Femur (tissue), 1 donor: Measurements from ENCODE around the gene GRAMD2B.
"Not testable (repeated sequence)": the region's sequence is repeated elsewhere in the genome, so short reads cannot be mapped to it uniquely, and the experiment has no call there.

Source experiments
- DNase-seq: peaks from one replicate; pipeline ENCODE4 v3.0.0-alpha.2; 2017

Gene GRAMD2B, protein sequence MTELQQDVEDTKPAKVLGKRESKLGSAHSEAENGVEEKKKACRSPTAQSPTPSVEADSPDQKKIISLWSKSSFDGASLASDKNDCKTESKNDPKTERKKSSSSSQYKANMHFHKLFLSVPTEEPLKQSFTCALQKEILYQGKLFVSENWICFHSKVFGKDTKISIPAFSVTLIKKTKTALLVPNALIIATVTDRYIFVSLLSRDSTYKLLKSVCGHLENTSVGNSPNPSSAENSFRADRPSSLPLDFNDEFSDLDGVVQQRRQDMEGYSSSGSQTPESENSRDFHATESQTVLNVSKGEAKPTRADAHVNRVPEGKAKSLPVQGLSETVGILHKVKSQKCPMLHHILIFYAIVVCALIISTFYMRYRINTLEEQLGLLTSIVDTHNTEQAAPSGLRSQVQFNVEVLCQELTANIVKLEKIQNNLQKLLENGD

DNA sequence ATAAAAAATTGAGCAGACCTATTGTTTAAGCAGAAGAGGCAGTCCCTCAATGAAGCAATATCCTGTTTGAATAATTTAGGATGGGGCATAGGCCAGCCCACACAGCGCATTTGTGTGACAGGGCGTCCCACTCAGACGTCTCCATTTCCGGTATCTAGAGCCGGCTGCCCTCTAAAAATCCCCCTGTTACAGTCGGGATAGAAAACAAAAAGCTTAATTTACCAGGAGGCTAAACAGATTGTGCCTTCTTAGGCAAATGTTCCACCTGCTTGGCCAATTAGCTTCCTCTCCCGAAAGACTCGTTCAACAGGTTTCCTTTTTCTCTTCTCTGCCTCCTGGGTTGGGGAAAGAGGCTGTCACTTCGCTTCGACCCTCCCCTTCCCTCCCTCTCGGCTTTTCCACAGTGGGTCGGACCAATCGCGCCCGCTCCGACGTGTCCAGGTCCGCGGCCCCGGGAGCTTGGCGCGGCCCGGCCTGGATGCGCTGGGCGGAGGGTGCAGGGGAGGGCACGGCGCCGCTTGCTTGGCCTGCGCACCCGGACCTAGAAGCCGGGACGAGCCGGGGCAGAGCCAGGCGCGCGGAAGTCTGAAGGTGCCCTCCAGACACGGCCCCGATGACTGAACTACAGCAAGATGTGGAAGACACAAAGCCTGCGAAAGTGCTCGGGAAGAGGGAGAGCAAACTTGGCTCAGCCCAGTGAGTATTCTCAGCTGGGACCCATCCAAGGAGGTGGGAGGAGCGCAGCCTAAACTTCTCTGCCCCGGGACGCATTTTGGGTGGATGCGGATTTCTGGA lies at the start of gene GRAMD2B:
TSS of gene GRAMD2B (plus strand) at position 416 of the 795 bp plus-strand sequence. CDS start at position 614, 198 bp downstream.
- DNase-seq, result peak; percentile 91

DNA sequence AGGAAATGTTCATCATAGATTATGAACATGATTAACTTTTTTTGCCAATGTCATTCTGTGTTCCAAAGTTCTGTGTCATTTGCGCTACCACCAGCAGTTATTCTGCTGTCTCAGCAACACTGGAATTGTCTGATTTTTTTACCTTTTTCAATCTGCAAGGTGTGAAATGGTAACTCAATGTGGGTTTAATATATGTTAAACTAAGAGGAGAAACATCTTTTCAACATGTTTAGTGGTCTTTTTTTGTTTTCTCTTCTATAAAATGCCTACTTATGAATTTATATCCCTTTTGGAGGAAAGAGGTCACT lies 49.1 kb upstream of the GRAMD2B start:
- no peak for DNase-seq

DNA sequence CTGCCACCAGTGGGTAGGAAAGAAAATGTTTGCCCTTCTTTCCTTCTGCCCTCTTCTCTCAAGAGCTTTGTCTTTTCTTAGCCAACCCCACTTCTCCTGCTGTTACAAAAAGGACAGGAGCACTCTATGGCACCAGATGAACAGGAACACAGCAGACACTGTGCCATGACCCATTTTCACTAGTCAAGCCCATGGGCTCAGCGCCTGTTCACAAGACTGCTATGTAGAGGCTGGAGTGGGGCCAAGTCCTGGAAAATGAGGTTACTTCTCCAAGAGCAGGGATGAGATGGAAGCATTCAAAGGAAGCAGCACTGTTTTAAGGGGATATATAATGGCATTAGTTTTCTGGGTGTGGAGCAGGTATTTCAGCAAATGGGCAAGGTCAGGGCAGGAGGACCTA lies 46.8 kb upstream of the GRAMD2B start:
- DNase-seq, result no peak

DNA sequence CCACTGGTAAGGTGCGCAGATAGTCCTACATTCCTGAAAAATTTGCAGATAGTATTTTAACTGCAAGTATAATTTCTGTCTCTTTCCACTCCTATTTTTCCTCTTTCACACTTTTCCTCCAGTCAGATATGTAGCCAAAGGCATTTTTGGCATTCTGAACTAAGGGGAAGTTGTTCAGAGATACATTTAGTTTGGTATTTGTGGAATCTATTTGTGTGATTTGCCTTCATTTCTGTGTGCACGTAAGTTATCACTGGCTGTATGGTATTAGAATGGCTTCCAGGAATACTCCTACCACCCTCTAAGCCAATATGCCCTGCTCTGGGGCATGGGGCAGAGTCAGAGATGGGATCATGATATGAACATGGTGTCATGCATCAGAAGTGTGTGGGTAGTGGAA lies 45.8 kb upstream of the GRAMD2B start:
- DNase-seq, result no peak

DNA sequence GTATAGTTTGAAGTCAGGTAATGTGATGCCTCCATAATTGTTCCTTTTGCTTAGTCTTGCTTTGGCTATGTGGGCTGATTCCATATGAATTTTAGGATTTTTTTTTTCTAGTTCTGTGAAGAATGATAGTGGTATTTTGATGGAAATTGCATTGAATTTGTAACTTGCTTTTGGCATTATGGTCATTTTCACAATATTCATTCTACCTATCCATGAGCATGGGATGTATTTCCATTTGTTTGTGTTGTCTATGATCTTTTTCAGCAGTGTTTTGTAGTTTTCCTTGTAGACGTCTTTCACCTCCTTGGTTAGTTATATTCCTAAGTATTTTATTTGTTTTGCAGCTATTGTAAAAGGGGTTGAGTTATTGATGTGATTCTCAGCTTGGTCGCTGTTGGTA lies 42.9 kb upstream of the GRAMD2B start:
- DNase-seq, result not testable (repeated sequence)

DNA sequence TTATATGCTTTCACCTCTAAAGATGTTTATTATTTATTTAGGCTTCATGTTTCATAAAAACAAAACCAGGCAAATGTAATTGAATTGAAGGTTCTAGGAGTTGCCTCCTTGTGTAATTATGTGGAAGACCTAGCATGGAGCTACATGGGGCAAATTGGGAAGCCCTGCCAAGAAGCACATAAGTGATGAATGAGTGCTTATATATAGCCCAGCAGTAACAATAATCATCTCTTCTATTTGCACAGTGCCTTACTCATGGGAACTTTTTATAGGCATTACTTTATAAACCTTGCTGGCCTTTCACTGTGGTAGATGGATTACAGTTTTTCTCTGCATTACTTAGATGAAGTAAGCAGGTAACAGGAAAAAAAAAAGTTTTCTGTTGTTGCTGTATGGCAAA lies 40.0 kb upstream of the GRAMD2B start:
- DNase-seq, result no peak

DNA sequence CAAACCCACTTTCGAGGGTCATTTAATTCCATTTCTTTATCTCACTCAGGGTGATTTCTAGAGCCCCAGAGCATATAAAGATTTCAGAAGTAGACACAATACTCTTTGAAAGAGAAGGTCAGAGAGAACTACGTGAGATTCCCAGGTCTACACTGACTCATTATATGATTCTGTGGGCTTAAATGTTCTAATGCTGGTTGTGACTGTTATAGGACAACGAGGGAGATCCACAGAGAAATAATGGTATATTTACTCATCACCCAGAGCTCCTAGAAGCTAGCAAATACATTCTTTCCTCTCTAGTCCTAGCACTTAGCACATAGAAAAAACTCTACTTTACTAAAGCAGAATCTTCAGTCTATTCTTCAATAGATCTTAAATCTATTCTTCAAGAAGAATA lies 39.4 kb upstream of the GRAMD2B start:
- no peak for DNase-seq

DNA sequence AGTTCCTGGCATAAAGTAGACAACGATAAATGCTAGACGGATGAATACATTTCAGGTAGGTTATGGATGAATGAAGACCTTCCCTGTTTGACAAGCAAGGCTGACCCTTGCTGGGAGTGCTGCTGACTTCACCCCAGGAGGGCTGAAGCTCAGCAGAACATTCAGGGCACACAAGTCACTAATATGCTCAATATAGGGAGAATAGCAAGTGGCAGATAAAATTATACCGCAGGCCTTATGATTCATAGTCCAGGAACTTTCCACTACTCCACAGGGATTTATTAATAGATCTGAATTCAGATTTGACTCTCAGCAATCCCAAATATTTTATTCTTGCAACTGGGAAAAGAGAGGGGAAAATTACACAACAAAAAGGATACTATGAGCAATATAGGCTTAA lies 38.2 kb upstream of the GRAMD2B start:
- DNase-seq, result no peak

DNA sequence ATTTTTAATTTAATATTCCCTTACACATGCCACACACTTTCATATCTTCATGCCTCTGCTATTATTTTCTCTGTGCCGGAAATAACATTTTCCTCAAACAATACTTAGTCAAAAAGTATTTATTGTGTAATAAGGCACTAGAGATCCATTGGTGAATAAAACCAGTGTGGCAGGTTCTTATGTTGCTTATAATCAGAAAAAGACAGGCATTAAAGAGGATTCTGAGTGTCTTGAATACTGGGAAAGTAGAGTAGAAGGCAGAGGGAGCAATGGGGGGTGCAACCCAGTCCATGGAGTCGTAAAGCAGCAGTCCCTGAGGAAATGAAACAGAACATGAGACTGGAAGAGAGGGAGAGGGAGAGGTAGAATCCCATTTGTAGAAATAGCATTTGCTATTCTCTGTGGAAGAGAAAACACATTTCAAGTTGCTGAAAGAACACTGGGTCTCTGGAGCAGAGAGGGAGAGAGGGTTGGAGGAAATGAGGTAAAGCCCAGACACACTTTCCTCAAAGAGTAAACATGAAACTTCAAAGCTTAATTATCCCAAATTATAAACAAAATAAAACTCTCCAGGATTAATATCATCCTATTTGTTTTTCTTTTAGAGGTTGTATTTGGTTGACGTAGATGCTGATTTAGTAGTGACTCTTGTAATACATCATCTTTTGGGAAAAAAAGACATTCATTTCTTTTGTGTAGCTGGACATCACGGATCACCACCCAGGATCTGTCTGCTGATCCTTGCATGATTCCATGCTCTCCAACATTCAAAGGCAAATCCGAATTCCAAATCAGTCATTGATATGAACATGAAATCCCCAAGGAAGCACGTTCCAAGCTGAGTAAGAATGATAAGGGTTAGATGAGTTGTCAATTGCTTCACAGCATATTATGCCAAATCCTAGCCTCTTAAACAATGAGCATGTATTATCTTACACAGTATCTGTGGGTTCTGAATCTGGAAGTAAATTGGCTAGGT lies 37.4 kb upstream of the GRAMD2B start:
- no peak for DNase-seq

DNA sequence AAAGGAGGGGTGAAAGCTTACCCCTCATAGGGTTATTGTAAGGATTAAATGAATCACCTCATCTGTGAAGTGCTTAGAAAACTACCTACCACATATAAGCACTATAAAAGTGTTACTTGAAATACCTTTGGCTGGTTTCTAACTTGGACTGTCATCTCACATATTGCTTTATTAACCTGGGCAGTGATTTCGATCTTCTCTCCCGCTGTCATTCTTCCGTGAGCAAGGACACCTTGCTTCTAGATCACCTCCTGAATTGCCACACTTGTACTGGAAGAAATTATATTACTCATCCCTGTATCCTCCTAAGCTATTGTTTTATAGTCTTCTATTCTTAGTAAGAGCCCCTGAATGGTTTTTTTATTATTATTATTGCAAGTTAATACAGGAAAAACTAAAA lies 34.0 kb upstream of the GRAMD2B start:
- no peak for DNase-seq

DNA sequence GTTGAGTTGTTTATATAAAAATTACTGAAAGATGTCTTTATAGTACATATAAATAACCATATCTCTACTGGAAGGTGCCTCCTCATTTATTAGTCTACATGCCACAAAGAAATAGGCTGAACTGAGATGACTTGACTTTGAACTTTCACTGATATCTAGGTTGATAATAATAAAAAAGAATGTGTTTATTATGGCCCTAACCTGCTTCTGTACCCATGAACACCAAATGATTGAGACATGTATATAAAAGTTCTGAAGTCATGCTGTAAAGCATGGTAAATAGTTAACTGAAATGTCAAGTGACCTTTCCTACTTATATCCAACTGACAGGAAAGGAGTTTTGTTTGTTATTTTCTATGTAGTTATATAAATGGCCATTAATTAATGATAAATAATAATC lies 33.2 kb upstream of the GRAMD2B start:
- DNase-seq, result no peak

DNA sequence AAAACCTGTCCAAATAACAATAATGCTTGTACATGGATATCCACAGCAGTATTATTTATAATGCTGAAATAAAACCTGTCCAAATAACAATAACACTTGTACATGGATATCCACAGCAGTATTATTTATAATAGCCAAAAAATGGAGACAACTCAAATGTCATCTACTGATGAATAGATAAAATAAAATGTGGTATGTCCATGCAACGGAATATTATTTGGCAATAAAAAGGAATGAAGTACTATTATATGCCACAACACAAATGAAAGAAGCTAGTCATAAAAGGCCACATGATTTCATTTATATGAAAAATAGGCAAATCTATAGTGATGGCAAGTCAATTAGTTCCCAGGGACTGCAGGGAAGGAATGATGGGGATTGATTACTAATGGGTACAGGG lies 31.8 kb upstream of the GRAMD2B start:
- DNase-seq, result no peak

DNA sequence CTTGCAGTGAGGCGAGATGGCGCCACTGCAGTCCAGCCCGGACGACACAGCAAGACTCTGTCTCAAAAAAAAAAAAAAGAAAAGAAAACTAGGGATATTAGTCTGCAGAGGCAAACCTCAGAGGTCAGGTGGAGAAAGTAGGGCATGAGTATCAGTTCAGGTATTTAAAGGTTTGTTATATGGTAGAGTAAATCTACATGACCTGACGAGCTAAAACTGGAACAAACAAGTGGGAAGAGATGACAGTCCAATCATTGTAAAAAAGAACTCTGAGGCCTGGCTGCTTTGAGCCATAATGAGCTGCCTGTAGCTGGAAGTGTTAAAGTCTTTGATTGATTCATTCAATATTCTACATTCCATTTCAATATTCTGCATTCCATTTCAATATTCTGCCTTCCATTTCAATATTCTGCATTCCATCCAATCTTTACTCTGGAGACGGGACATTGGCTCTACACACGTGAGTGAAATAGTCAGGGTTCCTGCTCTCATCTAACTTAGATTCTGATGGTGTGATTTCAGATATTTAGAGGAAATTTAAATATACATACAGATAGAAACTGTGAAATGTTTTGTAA lies 28.9 kb upstream of the GRAMD2B start:
- no peak for DNase-seq

DNA sequence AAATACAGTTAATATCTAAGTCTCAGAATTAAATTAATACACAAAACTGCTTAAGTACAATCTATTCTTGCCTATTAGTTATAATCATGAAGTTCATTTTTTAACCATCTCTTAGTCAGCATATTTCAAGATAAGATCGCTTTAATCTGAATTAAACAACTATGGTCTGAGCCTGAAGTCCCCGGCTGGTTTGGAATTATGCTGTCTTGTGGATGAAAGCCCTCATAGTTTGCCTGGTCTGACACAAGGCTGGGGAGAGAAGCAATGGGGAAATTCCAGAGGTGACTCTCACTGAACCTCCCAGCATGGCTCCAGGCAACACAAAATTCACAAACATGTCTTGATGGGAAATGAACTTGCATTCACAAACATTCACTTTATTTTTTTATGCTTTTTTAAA lies 28.0 kb upstream of the GRAMD2B start:
- no peak for DNase-seq

DNA sequence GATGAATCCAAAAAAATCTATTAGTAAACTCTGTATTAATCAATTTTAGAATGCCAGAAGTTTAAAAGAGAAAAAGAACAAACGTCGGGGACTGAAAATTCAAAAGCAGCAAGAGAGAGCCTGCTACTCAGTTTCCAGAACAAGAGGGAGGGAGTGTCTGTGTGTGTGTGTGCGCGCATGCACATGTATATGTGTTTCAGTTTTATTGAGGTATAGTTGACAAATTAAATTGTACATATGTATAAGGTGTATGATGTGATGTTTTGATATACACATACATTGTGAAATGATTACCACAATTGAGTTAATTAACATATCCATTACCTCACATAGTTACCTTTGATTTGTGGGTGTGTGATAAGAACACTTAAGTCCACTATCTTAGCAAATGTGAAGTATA lies 27.6 kb upstream of the GRAMD2B start:
- DNase-seq, result no peak

DNA sequence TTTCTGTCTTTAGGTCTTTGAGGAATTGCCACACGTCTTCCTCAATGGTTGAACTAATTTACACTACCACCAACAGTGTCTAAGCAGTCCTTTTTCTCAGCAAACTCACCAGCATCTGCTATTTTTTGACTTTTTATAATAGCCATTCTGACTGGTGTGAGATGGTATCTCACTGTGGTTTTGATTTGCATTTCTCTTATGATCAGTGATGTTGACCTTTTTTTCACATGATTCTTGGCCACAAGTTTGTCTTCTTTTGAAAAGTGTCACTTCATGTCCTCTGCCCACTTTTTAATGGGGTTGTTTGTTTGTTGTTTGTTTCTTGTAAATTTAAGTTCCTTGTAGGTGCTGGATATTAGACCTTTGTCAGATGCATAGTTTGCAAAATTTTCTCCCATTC lies 26.5 kb upstream of the GRAMD2B start:
- DNase-seq, result not testable (repeated sequence)

DNA sequence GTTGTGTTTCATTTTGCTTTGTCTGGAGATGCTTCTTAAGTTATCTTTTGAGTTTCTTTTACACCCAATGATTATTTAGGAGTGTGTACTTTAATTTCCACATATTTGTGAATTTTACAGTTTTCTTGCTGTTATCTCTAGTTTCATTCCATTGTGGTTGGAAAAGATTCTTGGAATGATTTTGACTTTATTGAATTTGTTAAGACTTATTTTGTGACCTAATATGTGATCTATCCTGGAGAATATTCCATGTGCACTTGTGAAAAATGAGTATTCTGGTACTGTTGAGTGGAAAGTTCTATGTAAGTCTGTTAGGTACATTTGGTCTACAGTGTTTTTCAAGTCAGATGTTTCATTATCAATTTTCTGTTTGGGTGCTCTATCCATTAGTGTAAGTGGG lies 24.4 kb upstream of the GRAMD2B start:
- DNase-seq, result no peak

DNA sequence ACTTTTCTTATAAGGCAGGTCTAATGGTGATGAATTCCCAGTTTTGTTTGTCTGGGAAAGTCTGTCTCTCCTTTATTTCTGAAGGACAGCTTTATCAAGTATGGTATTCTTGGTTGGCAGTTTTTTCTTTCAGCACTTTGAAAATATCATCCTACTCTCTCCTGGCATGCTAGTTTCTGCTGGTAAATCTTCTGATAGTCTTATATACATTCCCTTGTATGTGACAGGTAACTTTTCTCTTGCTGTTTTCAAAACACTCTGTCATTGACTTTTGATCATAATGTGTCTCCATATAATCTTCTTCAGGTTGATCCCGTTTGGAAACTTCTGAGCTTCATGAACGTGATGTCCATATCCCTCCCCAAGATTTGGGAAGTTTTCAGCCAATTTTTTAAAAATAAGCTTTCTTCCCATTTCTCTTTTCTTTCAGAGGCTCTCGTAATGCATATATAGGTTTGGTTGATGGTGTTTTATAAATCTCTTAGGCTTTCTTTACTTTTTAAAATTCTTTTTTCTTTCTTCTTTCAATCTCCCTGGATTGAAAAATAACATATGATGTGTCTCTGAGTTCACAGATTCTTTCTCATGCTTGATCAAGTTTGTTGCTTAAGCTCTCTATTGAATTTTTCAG lies 22.5 kb upstream of the GRAMD2B start:
- no peak for DNase-seq

DNA sequence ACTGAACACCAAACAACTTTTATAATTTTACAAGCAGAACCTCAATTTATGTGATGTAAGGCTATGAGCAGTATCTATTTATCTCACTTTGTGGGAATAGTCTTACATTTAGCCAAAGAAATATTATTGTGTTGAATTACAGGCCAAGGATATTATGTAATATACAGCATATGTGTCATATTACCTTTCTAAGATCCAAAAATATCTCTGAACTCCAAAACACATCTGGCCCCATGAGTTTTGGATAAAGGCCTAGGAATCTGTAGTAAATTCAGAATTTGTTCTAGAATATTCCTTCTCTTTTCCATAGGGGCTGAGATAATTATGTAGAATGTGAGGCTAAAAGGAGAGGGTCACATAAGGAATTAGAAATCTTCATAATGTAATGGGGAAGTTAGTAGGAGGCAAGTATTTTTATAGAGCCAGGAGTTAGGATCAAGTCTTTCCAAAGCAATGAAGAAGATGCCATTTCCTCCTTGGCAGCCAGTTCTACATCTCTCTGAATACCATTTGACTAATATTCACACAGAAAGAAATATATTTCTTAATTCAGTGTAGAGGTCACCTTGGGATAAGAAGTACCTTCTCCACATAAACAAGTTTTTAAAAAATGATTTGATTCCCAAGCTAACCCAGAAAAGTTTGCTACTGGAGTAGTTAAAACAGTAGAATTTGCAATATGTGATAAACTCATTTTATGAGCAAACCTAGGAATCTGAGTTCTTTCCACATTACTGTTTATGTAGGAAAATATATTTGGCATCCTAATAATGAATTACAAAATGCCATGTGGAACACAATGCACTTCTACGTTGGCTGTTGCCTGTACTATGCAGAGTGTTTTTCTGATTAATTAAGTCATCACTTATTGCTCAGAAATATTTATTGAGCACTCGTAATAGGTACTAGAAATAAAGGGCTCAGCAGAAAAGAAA lies 20.3 kb upstream of the GRAMD2B start:
- no peak for DNase-seq

DNA sequence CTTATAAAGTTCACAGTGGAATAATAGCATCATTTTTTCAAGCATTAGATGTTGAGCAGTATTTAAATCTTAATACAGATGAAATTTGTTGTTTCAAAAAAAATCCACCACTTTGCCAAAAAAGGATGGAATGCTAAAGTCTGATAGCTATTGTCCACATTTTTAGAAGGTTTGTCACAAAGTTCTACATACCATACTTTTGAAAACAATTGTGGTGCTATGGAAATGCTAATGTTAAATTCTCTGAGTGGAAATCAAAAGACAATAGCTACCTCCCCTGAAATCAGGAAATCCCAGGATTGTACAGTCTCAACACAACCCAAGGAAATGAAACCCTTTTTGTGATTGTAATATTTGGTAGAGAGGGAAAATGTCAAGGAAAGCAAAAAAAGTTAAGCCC lies 19.3 kb upstream of the GRAMD2B start:
- DNase-seq, result no peak

DNA sequence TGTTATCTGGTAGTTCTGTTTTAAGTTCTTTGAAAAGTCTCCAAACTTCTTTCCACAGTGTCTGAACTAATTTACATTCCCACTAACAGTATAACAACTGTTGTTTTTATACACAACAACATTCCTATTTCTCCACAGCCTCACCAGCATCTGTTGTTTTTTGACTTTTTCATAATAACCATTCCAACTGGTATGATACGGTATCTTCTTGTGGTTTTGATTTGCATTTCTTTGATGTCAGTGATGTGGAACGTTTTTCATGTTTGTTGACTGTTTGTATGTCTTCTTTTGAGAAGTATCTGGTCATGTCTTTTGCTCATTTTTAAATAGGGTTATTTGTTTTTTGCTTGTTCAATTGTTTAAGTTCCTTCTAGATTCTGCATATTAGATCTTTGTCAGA lies 12.6 kb upstream of the GRAMD2B start:
- no peak for DNase-seq
